GM21390 (cell line): ENCODE data around the gene ENTPD1.
"Not testable (repeated sequence)": the region's sequence is repeated elsewhere in the genome, so short reads cannot be mapped to it uniquely, and the experiment has no call there.

Source experiments
- ATAC-seq: cut with Tn5 transposase; IDR thresholded peaks from one replicate; pipeline ENCODE4 v1.9.1; 2021; ENCODE audit not compliant: unreplicated experiment

Gene ENTPD1, protein sequence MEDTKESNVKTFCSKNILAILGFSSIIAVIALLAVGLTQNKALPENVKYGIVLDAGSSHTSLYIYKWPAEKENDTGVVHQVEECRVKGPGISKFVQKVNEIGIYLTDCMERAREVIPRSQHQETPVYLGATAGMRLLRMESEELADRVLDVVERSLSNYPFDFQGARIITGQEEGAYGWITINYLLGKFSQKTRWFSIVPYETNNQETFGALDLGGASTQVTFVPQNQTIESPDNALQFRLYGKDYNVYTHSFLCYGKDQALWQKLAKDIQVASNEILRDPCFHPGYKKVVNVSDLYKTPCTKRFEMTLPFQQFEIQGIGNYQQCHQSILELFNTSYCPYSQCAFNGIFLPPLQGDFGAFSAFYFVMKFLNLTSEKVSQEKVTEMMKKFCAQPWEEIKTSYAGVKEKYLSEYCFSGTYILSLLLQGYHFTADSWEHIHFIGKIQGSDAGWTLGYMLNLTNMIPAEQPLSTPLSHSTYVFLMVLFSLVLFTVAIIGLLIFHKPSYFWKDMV

DNA sequence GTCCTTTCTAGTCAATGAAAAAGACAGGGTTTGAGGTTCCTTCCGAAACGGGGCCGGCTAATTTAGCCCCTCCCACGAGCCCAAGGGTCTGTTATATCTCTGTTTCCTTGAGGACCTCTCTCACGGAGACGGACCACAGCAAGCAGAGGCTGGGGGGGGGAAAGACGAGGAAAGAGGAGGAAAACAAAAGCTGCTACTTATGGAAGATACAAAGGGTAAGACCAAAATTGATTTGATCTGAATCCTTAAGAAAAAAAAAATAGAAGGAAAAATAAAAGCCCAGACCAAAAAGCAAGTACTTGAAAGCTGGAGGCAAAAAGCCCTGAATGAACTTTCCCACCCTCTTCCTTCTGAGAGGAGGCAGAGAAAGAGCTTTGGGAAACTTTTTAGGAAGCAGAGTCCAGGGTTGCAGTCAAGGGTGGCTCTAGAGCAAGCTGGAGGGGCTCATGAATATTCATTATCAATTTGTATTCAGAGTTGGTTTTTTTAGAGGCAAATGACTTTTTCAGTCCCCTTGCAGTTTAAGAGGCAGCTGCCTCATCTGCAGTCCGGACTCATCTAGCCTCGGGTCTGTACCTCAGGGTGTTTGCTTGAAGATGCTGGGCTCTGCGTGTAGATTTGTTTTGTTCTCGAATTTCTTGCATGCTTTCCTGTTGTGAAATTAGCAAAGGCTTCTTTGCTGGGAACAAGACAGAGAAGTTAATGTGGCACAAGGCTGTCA, at the start of gene ENTPD1:
Gene ENTPD1, plus strand, starts transcription at position 123 of the 721 bp plus-strand sequence. Its CDS starts 77 bp downstream, at position 200.
- ATAC-seq, result peak; percentile 28

DNA sequence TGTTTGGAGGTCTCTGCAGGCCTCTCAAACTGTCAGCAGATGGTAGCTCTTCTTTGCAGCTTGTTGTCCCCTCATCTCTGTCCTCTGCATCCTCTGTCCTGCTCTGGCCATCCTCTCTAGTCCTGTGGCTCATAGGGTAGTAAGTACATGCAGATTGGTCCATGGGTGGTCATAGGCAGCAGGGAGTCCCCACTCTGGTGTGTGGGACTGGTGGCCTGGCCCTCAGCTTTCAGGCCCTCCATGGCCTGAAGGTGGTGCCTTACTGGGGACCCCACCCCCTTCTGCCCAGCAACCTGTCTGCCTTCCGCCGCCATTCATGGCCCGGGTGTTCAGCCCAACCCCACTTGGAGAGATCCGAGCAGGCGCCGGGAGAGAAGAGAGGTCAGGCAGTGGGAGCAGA, 49.4 kb upstream of the ENTPD1 start:
- ATAC-seq, result no peak

DNA sequence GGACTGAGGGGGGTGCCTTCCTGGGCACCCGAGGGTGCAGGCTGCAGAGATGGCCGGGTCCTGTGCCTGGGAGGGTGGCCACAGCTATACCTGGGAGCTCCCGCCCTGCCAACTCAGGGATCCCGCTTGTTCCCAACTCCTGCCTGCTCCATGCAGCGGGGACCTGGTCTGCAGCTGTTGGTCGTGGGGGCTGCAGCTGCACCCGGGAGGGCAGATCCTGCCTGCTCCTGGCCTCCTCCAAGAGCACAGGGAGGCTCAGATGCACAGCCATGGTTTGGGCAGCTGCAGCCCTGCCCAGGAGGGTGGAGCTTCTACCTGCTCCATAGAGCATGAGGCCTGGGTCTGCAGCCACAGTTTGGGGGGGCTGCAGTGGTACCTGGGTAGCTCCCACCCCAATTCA, 49.0 kb upstream of the ENTPD1 start:
- no peak for ATAC-seq

DNA sequence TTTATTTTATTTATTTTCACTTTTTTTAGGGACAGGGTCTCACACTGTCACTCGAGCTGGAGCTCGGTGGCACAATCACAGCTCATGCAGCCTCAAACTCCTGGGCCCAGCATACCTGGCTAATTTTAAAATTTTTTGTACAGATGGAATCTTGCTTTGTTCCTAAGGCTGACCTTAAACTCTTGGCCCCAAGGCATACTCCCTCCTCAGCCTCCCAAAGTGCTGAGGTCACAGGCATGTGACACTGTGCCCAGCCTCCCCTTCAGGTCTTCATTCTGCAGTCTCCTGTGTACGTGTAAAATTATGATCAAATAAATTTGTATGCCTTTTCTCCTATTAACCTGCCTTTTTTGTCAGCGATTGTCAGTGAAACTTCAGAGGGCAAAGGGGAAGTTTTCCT, 44.5 kb upstream of the ENTPD1 start:
- no peak for ATAC-seq

DNA sequence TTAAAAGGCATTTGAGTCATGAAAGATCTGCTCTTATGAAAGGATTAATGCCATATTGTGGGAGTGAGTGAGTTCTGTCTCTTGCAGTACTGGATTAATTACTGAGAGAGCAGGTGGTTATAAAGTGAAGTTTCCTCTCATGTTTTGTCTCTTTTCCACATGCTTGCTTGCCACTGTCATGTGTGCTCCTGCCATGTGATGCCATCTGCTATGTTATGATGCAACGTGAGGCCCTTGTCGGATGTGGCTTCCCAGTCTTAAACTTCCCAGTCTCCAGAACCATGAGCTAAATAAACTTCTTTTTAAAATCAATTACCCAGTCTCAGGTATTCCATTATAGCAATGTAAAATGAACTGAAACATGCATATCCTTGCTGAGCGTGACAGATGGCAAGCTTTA, 39.5 kb upstream of the ENTPD1 start:
- no peak for ATAC-seq

DNA sequence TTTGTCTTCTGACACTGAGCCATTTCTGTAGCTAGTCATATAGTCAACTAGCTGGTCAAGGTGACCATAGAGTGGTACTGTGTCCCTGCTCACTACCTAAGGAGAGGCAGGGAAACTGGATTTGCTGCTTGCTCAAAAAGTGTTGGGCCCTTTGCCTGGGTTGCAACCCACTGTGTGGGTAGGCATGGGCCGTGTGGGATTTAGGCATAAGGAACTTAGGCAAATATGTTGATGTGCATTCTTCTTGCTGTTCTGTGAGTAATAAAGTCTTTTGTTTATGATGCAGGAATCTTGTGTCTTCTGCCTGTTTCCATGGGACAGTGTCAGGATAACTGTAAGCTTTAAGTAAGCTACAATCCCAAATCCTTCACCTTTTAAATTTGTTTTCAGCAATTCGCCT, 39.1 kb upstream of the ENTPD1 start:
- no peak for ATAC-seq

DNA sequence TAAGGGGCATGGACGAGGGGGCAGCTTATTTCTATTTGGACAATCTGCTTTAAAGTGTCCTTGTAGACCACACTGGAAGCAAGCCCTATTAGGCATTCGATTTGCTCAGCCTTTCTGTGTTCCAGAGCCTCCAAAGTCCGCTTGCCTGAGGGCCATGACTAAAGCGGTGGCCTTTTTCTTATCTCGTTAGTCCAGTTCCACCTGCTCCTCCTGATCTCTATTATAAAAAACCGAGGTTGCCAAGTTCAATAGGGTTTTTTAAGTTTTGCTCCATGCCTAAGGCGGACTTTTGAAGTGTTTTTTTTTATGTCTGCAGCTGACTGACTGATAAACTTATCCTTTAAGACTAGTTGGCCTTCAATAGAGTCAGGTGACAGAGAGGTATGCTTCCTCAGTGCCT, 35.2 kb upstream of the ENTPD1 start:
- ATAC-seq, result not testable (repeated sequence)

DNA sequence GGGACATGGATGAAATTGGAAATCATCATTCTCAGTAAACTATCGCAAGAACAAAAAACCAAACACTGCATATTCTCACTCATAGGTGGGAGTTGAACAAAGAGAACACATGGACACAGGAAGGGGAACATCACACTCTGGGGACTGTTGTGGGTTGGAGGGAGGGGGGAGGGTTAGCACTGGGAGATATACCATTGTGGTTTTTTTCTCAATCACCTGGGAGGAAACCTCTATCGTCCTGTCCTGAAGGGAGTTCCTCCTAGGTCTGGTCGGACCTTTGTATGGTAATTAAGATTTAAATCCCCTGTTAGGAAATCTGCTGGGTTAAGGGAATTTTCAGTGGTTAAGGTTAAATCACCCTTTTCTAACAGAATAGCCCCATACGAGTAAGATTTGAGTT, 33.5 kb upstream of the ENTPD1 start:
- not testable (repeated sequence) for ATAC-seq

DNA sequence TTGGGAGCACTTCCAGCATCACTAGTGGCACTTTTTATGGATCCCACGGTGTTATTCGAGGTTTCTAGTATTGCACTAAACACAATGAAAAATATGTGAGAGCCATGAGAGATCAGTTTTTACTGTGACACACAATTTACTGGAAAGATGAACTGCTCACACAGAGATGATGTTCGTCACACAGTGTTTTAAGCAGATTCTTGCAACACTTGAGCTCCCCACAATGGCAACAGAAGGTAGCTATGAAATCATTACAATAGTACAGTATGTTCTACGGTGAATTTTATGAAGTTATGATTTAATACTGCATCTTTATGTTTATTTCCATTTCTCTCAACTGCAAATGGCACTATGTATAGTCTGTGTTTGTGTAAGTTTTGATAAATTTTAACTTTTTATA, 27.4 kb upstream of the ENTPD1 start:
- no peak for ATAC-seq

DNA sequence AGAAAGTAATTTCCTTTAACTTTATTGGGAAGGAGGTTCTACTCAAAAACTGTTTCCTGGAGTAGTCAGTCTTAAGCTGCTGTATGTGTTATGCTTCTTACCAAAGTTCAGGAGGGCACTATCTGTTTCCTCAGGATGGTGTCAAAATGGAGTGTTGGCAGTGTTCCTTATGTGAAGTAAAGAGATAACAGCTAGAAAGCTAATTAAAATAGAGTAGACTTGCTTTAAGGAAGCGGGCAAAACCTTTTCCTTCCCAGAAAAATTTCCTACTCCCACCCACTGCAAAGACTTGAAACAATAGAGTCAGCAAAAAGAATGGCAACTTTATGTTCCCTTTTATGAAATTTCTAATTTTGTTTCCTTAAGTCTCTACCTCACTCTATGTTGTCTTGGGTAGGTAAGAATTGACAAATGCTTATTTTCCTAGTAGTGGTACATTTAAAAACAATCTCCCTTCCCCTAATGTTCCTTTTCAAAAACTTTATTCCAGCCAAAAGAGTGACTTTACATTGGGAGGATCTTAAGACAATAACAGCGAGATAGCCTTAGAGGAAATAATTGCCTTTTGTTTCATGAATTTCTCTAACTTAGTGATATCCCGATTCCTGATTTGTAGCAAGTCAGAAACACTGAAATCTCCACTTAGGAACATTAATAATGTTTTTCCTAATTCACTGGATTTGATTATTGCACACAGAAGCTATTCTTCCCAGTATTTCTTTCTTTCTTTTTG, 26.5 kb upstream of the ENTPD1 start:
- ATAC-seq, result no peak

DNA sequence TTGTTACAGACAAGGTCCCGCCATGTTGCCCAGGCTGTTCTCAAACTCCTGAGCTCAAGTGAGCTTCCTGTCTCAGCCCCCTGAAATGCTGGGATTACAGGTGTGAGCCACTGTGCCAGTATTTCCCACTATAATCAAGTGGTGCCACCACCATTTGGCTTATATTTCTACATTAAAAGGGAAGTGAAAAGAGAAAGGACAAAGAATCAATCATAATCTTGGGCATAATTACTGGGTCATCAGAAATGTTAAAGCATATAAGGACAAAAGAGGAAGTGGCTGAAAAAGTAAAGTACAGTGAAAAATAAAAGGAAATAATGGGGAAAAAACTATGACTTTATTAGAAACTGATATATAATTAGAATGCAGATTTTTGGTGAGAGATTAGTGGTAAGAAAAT, 25.7 kb upstream of the ENTPD1 start:
- no peak for ATAC-seq

DNA sequence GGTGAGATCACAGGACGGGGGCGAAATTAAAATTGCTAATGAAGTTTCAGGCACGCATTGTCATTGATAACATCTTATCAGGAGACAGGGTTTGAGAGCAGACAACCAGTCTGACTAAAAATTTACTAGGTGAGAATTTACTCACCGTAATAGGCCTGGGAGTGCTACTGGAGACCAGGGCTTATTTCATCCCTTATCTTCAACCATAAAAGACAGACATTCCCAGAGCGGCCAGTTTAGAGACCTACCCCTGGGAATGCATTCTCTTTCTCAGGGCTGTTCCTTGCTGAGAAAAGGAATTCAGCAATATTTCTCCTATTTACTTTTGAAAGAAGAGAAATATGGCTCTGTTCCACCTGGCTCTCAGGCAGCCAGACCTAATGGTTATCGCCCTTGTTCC, 23.1 kb upstream of the ENTPD1 start:
- ATAC-seq, result not testable (repeated sequence)

DNA sequence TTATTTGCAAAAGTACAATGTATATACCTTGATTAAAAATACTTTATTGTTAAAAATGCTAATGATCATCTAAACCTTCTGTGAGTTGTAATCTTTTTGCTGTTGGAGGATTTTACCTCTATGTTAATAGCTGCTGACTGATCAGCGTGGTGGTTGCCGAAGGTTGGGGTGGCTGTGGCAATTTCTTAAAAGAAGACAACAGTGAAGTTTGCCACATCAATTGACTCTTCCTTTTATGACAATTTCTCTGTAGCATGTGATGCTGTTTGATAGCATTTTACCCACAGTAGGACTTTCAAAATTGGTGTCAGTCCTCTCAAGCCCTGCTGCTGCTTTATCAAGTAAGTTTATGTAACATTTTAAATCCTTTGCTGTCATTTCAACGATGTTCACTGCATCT, 16.9 kb upstream of the ENTPD1 start:
- ATAC-seq, result no peak

DNA sequence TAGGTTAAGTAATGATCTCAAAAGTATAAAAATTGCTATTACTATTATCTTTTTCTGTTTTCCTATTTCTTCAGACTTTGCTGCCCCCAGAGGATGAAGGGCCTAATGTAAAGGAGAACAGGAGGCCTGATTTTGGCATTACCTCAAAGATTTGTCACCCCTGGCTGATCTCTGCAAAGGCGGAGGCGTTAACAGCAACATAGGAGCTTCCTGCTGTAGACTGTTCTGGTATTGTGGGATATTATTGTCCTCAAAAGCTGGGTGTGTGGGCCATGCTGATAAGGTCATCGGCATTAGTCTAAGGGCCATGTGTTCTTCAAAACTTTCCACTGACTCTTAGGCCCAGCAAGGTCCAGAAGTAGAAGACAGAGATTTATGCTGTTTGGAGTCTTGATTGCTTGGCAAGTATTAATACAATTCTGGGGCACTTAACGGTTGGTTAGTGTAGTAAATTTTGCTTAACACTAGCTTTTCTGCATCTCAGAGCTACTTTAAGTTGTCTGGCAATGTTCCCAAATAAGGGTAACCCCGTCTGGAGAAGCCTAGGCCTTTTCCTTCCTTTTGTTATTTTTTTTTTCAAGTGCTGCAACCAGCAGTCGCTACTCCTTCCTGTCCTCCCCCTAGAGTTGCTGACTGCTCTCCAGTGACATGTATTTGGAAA, 14.0 kb upstream of the ENTPD1 start:
- peak; percentile 68 for ATAC-seq

DNA sequence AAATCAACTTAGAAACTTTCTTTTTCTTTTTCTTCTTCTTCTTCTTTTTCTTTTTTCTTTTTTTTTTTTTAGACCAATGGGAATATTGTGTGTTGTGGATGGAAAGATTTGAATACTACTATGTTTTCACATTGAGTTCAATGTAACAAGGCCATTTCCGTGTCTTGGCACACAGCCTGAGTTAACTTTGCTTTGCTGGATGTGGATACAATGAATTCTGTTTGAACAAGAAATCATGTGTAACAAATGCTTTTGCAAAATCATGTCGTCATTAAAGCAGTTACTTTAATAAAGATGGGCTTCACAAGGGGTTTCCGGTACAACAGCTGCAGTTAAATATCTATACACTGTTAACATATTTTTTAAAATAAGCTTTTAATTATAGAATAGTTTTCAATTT, 13.5 kb upstream of the ENTPD1 start:
- no peak for ATAC-seq

DNA sequence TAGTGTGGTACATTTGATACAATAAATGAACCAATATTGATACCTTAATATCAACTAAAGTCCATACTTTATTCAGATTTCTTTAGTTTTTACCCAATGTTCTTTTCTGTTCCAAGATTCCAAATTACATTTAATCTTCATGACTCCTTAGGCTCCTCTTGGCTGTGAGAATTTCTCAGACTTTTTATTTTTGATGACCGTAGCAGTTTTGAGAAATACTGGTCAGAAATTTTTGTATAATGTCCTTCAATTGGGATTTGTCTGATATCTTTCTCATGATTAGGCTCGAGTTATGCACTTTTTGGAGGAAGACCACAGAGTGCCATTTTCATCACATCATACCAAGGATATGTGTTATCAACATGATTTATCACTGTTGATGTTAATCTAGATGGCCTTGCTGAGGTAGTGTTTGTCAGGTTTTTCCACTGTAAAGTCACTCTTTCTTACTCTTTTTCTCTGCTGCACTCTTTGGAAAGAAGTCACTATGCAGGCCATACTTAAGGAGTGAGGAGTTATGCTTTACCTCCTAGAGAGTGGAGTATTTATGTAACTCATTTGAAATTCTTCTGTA, 12.9 kb upstream of the ENTPD1 start:
- no peak for ATAC-seq

DNA sequence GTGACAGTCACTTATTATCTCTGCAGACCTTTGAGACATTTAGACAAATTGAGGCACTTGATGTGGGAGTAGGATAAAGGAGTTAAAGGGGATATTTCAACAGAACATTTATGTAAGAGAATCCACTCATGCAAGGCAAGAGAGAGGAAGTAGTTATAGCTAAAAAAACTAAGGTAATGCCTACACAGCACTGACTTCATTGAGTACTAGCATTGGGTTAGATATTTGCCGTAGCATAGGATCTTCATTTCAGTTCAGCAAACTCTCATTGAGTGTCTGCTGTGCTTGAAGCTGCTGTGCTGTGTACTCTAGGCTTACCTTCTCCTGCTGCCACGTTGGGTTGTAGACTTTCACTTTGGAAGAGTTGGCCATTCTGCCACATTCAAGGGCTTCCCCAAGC, 10.5 kb upstream of the ENTPD1 start:
- ATAC-seq, result no peak

DNA sequence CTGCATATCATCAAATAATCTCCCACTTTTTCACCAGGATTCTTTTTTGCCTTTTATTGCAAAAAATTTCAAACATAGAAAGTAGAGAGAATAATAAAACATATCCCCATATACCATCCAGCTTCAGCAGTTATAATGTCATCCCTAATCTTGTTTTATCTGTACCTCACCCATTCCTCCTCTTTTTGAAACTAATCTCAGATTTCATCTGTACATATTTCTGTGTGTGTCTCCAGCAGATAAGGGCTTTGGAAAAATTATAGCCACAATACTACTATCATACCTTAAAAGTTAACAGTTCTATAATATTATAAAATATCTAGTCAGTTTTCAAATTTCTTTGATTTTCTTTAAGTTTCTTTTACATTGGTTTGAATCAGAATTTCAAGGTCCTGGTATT, 7.6 kb upstream of the ENTPD1 start:
- ATAC-seq, result no peak

DNA sequence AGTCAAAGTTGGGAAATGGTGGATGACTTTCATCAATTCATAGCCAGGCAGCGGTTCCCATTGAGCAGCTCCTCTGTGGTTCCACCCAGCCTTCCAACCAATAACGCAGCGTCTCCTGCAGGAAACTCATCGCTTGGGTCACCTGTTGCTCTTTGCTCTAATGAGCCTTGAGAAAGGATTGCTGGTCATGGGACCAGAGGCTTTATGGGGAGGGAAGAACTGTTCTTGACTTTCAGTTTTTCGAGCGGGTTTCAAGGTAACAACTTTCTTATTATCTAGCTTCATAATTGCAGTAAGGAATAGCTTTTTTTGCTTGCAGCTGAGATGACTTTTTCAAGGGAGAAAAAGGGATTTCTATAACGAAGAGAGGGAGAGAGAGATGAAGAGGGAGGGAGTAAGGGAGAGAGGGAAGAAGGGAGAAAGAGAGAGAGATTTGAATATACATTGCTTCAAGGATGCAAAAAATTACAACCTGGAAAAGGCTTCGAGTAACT, 405 bp upstream of the ENTPD1 start:
- no peak for ATAC-seq
